A673 (cell line): Measurements from ENCODE around the gene DYNC1LI1. TPM values are rescaled to one million over a fixed set of nuclear protein-coding genes. Genes with fewer than 3 reads are reported as not detected.

ENCODE experiments used
- BruUV-seq: library from RNA; stranded (reverse); fragments of 400-500 nt; replicated peaks from 2 replicates; lab custom pipeline; 2021; lab: Mats Ljungman, UMichigan
- CTCF ChIA-PET: fragments of 300-600 bp; sonication (Branson Sonifier 250); formaldehyde crosslinking; loops from one replicate; lab custom pipeline; 2022; ENCODE audit warnings: antibody characterized with exemption; lab: Charles Lee
- POLR2A ChIA-PET: fragments of 300-600 bp; sonication (Branson Sonifier 250); formaldehyde crosslinking; loops from one replicate; lab custom pipeline; 2022; ENCODE audit warnings: antibody characterized with exemption; ENCODE audit not compliant: low non-redundant PET; lab: Charles Lee
- DNase-seq: peaks from one replicate; pipeline ENCODE4 v3.0.0-alpha.2; 2015; ENCODE audit warnings: low spot score
- H3K27ac ChIP-seq: fragments of 200-600 bp; sonication (generic); 2 replicates; pipeline ENCODE4 v1.5.1; 2016; ENCODE audit warnings: mixed run types, low read depth, mild to moderate bottlenecking, mixed read lengths, antibody characterized with exemption, low read length; ENCODE audit not compliant: poor library complexity, severe bottlenecking
- H3K27me3 ChIP-seq: fragments of 200-600 bp; sonication (generic); replicated peaks from 2 replicates; pipeline ENCODE4 v1.6.1; 2017; ENCODE audit warnings: mixed run types, low read depth, mild to moderate bottlenecking, mixed read lengths, antibody characterized with exemption, low read length; ENCODE audit not compliant: insufficient read depth, poor library complexity
- H3K36me3 ChIP-seq: fragments of 200-600 bp; sonication (generic); 2 replicates; pipeline ENCODE4 v1.6.1; 2016; ENCODE audit warnings: mixed run types, mild to moderate bottlenecking, mixed read lengths, antibody characterized with exemption, low read length; ENCODE audit not compliant: insufficient read depth, poor library complexity, severe bottlenecking
- H3K4me1 ChIP-seq: fragments of 200-600 bp; sonication (generic); 2 replicates; pipeline ENCODE4 v1.6.1; 2017; ENCODE audit warnings: mixed run types, mild to moderate bottlenecking, mixed read lengths, antibody characterized with exemption, low read length; ENCODE audit not compliant: insufficient read depth, poor library complexity, severe bottlenecking
- H3K4me3 ChIP-seq: fragments of 200-600 bp; sonication (generic); 2 replicates; pipeline ENCODE4 v1.5.1; 2016; ENCODE audit warnings: low read depth, mixed run types, mild to moderate bottlenecking, mixed read lengths, low read length; ENCODE audit not compliant: poor library complexity, severe bottlenecking
- H3K9me3 ChIP-seq: fragments of 200-600 bp; sonication (generic); 2 replicates; pipeline ENCODE4 v1.6.1; 2016; ENCODE audit warnings: mixed run types, low read depth, mild to moderate bottlenecking, mixed read lengths, antibody characterized with exemption, low read length; ENCODE audit not compliant: poor library complexity, severe bottlenecking
- CTCF ChIP-seq: fragments of 300-800, 200-600 bp; sonication (generic); conservative IDR thresholded peaks from 2 replicates; pipeline ENCODE4 v1.5.1; 2017; ENCODE audit warnings: low read depth, mild to moderate bottlenecking, antibody characterized with exemption, low read length, moderate library complexity, mixed read lengths
- EZH2 ChIP-seq: fragments of 200-600 bp; sonication (generic); IDR thresholded peaks from 2 replicates; pipeline ENCODE4 v1.6.1; 2017; ENCODE audit warnings: borderline replicate concordance, low read depth, mild to moderate bottlenecking, mixed read lengths, antibody characterized with exemption, low read length; ENCODE audit not compliant: poor library complexity, severe bottlenecking
- intact Hi-C: fragments of 100-400 bp; cut with micrococcal nuclease; formaldehyde crosslinking; loops from one replicate; pipeline ENCODE4 v1.10.0; 2022; ENCODE audit not compliant: unreplicated experiment
- total RNA-seq: library from RNA; stranded (reverse); gene quantifications from 2 replicates; pipeline ENCODE4 v1.2.3, GENCODE V29; 2021

DYNC1LI1 gene
- total RNA-seq, 1 experiment from 2014 or later, result 73.1 TPM

GRCh38 chr3:32498992-32499391 lies 71.7 kb downstream of the DYNC1LI1 start:
- no peaks in the 10 kb centered on the region for H3K27me3 ChIP-seq
- no peak for DNase-seq
- TF ChIP-seq CTCF (no peak), EZH2 (no peak)
- no TSS peak for BruUV-seq
- H3K9me3 ChIP-seq, result no peaks in the 10 kb centered on the region
- CTCF ChIA-PET, result interaction anchor here (1.0 kb wide), 1 partner anchor 11 kb away, joined by 5 read pairs; no protein-coding TSS in a partner anchor
- POLR2A ChIA-PET, result no interaction called here
- H3K4me3 ChIP-seq, result no peak overlapping the region
- H3K36me3 ChIP-seq, result no peaks in the 10 kb centered on the region
- H3K27ac ChIP-seq, result no peak overlapping the region
- H3K4me1 ChIP-seq, result peaks cover 10% of the 10 kb centered on the region
- intact Hi-C loops, result no loop called here

GRCh38 chr3:32498252-32498651 lies 72.4 kb downstream of the DYNC1LI1 start:
- H3K9me3 ChIP-seq, result no peaks in the 10 kb centered on the region
- no peaks in the 10 kb centered on the region for H3K27me3 ChIP-seq
- intact Hi-C loops, result no loop called here
- no peak overlapping the region for H3K27ac ChIP-seq
- H3K4me1 ChIP-seq, result peaks cover 10% of the 10 kb centered on the region
- DNase-seq, result no peak
- ChIA-PET CTCF (no interaction called here), POLR2A (interaction anchor here (0.7 kb wide), 1 partner anchor 11 kb away, joined by 12 read pairs; no protein-coding TSS in a partner anchor)
- TF ChIP-seq EZH2 (no peak), CTCF (no peak)
- no peak overlapping the region for H3K4me3 ChIP-seq
- no TSS peak for BruUV-seq
- no peaks in the 10 kb centered on the region for H3K36me3 ChIP-seq

- BruUV-seq, result no TSS peak
- POLR2A ChIA-PET, result no interaction called here
- CTCF ChIA-PET, result no interaction called here
Measured at GRCh38 chr3:32495609-32496008, 75.0 kb downstream of the DYNC1LI1 start.

More at GRCh38 chr3:32495609-32496008, 75.0 kb downstream of the DYNC1LI1 start:
- no peak for DNase-seq
- no peaks in the 10 kb centered on the region for H3K9me3 ChIP-seq
- TF ChIP-seq EZH2, result no peak
- TF ChIP-seq CTCF, result no peak
- H3K27me3 ChIP-seq, result no peaks in the 10 kb centered on the region
- H3K27ac ChIP-seq, result no peak overlapping the region
- intact Hi-C loops, result no loop called here
- no peaks in the 10 kb centered on the region for H3K4me1 ChIP-seq
- H3K36me3 ChIP-seq, result no peaks in the 10 kb centered on the region
- H3K4me3 ChIP-seq, result no peak overlapping the region
